HEK293 (cell line): ENCODE data around the gene PRTN3.

Experiments
- CTCF ChIA-PET: fragments of 350-600 bp; formaldehyde crosslinking; extraction: SDS; loops from one replicate; lab custom pipeline; 2021; ENCODE audit warnings: antibody characterized with exemption; lab: Yijun Ruan, JAX
- POLR2A ChIA-PET: fragments of 300-600 bp; formaldehyde crosslinking; extraction: SDS; loops from one replicate; lab custom pipeline; 2020; ENCODE audit warnings: antibody characterized with exemption, inconsistent platforms; lab: Yijun Ruan, JAX
- H3K27ac ChIP-seq: fragments of 200-500 bp; sonication (Bioruptor generic); 2 replicates; pipeline ENCODE4 v1.5.1; 2014; ENCODE audit warnings: low read depth, low read length, control low read depth, inconsistent platforms; ENCODE audit errors: extremely low read depth
- H3K36me3 ChIP-seq, 2 experiments: fragments of 200-500 bp in 1 of 2; sonication (Bioruptor generic) in 1 of 2; 1 replicate in 1 of 2; 2 replicates in 1 of 2; pipeline ENCODE4 v1.5.1; 2014 to 2017; ENCODE audit warnings: inconsistent platforms in 2 of 2, low read length in 2 of 2; ENCODE audit not compliant: control insufficient read depth in 2 of 2, insufficient read depth in 1 of 2
- H3K4me1 ChIP-seq: fragments of 200-500 bp; sonication (Bioruptor generic); 2 replicates; pipeline ENCODE4 v1.5.1; 2014; ENCODE audit warnings: mild to moderate bottlenecking, low read length, inconsistent platforms; ENCODE audit not compliant: control insufficient read depth, insufficient read depth
- H3K4me3 ChIP-seq: 2 replicates; pipeline ENCODE4 v1.5.1; 2011; ENCODE audit warnings: low read depth, mild to moderate bottlenecking, control low read depth, low read length, moderate library complexity
- H3K9me3 ChIP-seq: fragments of 200-500 bp; sonication (Bioruptor generic); 2 replicates; pipeline ENCODE4 v1.5.1; 2014; ENCODE audit warnings: low read depth, low read length, inconsistent platforms; ENCODE audit not compliant: control insufficient read depth, insufficient read depth
- HOXD13 ChIP-seq: sonication (generic); formaldehyde crosslinking; IDR thresholded peaks from 2 replicates; pipeline ENCODE4 v1.8.0; 2022; ENCODE audit warnings: missing genetic modification reagents, borderline replicate concordance
- MEIS1 ChIP-seq: sonication (generic); formaldehyde crosslinking; IDR thresholded peaks from 2 replicates; pipeline ENCODE4 v1.8.1; 2022; ENCODE audit warnings: missing genetic modification reagents, mild to moderate bottlenecking, borderline replicate concordance
- SALL2 ChIP-seq: fragments of 450-650 bp; formaldehyde crosslinking; IDR thresholded peaks from 2 replicates; pipeline ENCODE4 v1.5.0; 2017; ENCODE audit warnings: missing biosample characterization, mild to moderate bottlenecking, missing genetic modification characterization, borderline replicate concordance
- ZBTB1 ChIP-seq: fragments of 450-650 bp; formaldehyde crosslinking; IDR thresholded peaks from 2 replicates; pipeline ENCODE4 v1.5.1; 2016; ENCODE audit warnings: missing biosample characterization, missing genetic modification characterization
- ZBTB10 ChIP-seq: fragments of 450-650 bp; formaldehyde crosslinking; IDR thresholded peaks from 2 replicates; pipeline ENCODE4 v1.5.1; 2016; ENCODE audit warnings: missing biosample characterization, missing genetic modification characterization
- ZBTB21 ChIP-seq: fragments of 450-650 bp; formaldehyde crosslinking; IDR thresholded peaks from 2 replicates; pipeline ENCODE4 v1.5.1; 2017; ENCODE audit warnings: missing biosample characterization, missing genetic modification characterization
- ZBTB48 ChIP-seq: fragments of 450-650 bp; formaldehyde crosslinking; IDR thresholded peaks from 2 replicates; pipeline ENCODE4 v1.5.1; 2016; ENCODE audit warnings: missing biosample characterization, missing genetic modification characterization
- ZIC2 ChIP-seq: fragments of 450-650 bp; formaldehyde crosslinking; IDR thresholded peaks from 2 replicates; pipeline ENCODE4 v1.5.1; 2016; ENCODE audit warnings: missing biosample characterization, missing genetic modification characterization
- ZNF292 ChIP-seq: fragments of 450-650 bp; formaldehyde crosslinking; IDR thresholded peaks from 2 replicates; pipeline ENCODE4 v1.5.1; 2016; ENCODE audit warnings: low read depth, missing biosample characterization, missing genetic modification characterization, borderline replicate concordance
- ZNF391 ChIP-seq: fragments of 450-650 bp; formaldehyde crosslinking; IDR thresholded peaks from 2 replicates; pipeline ENCODE4 v1.5.1; 2016; ENCODE audit warnings: low read depth, missing biosample characterization, missing genetic modification characterization, borderline replicate concordance
- ZNF521 ChIP-seq: fragments of 450-650 bp; formaldehyde crosslinking; IDR thresholded peaks from 2 replicates; pipeline ENCODE4 v1.5.1; 2017; ENCODE audit warnings: missing biosample characterization, mild to moderate bottlenecking, missing genetic modification characterization
- ZNF548 ChIP-seq: fragments of 450-650 bp; formaldehyde crosslinking; IDR thresholded peaks from 2 replicates; pipeline ENCODE4 v1.5.1; 2016; ENCODE audit warnings: missing biosample characterization, missing genetic modification characterization
- ZNF580 ChIP-seq: fragments of 450-650 bp; formaldehyde crosslinking; IDR thresholded peaks from 2 replicates; pipeline ENCODE4 v1.5.1; 2016; ENCODE audit warnings: missing biosample characterization, missing genetic modification characterization
- ZNF658 ChIP-seq: fragments of 450-650 bp; formaldehyde crosslinking; IDR thresholded peaks from 2 replicates; pipeline ENCODE4; 2016; ENCODE audit warnings: missing biosample characterization, missing genetic modification characterization
- ZSCAN5A ChIP-seq: fragments of 450-650 bp; formaldehyde crosslinking; IDR thresholded peaks from 2 replicates; pipeline ENCODE4 v1.5.1; 2016; ENCODE audit warnings: missing biosample characterization, missing genetic modification characterization
- TF ChIP-seq, protein P1 (sequence below): fragments of 450-650 bp; formaldehyde crosslinking; IDR thresholded peaks from 2 replicates; pipeline ENCODE4 v1.5.1; 2016; ENCODE audit warnings: missing biosample characterization, missing genetic modification characterization
- TF ChIP-seq, protein P2 (sequence below): fragments of 450-650 bp; formaldehyde crosslinking; IDR thresholded peaks from 2 replicates; pipeline ENCODE4 v1.5.1; 2017; ENCODE audit warnings: missing biosample characterization, missing genetic modification characterization

PRTN3 gene

DNA sequence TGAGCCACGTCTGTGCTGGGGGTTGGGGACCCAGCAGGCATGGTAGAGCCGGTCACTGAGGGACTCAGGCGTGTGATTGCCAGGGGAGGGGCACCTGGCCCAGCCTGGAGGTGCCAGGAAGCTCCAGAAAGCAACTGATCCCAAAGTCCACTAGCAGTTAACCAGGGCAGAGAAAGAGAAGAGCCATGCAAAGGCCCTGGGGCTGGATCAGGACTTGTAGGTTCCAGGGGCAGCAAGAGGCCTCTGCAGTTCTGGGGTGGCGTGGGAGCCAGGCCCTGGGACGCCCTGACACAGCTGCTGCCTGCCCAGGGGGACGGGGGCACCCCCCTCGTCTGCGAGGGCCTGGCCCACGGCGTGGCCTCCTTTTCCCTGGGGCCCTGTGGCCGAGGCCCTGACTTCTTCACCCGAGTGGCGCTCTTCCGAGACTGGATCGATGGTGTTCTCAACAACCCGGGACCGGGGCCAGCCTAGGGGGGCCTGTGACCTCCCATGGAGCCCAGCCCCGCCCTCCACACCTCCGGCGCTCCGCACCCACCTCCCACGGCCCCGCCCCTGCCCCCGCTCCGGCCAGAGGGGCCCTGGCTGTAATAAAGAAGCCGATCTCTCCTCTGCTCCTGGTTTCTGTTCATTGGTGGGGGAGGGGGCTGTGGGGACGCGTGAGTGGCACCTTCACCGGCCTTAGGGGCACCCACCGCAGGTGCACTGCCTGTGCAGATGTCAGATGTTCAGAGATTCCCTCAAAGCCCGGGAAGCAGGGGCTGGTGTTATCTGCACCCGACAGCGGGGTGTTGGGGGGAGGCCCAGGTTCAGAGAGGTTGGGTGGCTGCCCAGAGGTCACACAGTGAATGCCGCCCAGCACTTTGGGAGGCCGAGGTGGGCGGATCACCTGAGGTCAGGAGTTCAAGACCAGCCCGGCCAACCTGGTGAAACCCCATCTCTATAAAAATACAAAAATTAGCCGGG lies 9.1 kb upstream of the PRTN3 start (continued):
- TF ChIP-seq ZNF580 (tag by site-specific recombination) (no peak), ZBTB10 (tag by site-specific recombination) (no peak), ZBTB1 (tag by site-specific recombination) (no peak)

- POLR2A ChIA-PET: no interaction called here
- H3K9me3 ChIP-seq: no peaks in the 10 kb centered on the region
- no peak for TF ChIP-seq ZBTB21 (tag by site-specific recombination)
- TF ChIP-seq ZSCAN5A (tag by site-specific recombination): no peak
- no peak for TF ChIP-seq SALL2 (tag by site-specific recombination)
- no peak for TF ChIP-seq ZBTB48
- TF ChIP-seq, protein P1, sequence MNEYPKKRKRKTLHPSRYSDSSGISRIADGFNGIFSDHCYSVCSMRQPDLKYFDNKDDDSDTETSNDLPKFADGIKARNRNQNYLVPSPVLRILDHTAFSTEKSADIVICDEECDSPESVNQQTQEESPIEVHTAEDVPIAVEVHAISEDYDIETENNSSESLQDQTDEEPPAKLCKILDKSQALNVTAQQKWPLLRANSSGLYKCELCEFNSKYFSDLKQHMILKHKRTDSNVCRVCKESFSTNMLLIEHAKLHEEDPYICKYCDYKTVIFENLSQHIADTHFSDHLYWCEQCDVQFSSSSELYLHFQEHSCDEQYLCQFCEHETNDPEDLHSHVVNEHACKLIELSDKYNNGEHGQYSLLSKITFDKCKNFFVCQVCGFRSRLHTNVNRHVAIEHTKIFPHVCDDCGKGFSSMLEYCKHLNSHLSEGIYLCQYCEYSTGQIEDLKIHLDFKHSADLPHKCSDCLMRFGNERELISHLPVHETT (tag by site-specific recombination): no peak
- TF ChIP-seq ZNF292 (tag by site-specific recombination): no peak
- TF ChIP-seq, all 188 proteins: peak for 0
- Histone ChIP-seq H3K36me3 (no peaks in the 10 kb centered on the region), H3K27ac (no peak overlapping the region), H3K4me3 (no peak overlapping the region), H3K4me1 (no peaks in the 10 kb centered on the region)
- CTCF ChIA-PET: no interaction called here
Measured at GRCh38 chr19:834216-834615, 6.6 kb upstream of the PRTN3 start.

DNA sequence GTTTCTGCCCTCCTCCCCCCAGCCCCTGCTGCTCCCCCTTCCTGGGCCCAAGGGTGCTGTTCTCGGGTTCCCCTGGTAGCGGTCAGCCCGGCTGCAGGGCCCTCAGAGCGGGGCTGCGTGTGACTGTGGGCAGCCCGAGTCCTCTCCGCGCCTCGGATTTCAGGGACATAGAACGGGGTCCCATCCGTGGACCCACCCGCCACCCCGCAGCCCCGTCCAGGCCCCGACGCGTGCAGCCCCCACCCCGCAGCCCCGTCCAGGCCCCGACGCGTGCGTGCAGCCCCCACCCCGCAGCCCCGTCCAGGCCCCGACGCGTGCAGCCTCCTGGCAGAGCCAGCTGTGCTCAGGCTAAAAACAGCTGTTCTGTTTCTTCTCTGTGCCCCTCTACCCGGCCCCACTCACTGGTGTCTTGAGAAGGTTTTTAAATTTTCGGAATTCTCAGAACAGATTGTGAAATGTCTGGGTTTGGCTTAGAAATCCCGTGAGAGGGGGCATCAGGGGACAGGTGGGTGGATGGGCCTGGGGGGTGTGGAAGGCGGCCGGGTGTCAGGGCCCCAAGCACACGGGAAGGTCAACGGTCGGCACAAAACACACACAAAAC lies 5.5 kb upstream of the PRTN3 start:
- CTCF ChIA-PET: no interaction called here
- POLR2A ChIA-PET: no interaction called here
- H3K4me3 ChIP-seq: no peak overlapping the region
- H3K4me1 ChIP-seq: no peaks in the 10 kb centered on the region
- H3K36me3 ChIP-seq: no peaks in the 10 kb centered on the region
- no peaks in the 10 kb centered on the region for H3K9me3 ChIP-seq
- H3K27ac ChIP-seq: no peak overlapping the region
- TF ChIP-seq ZNF548 (tag by site-specific recombination) (no peak), MEIS1 (no peak), ZNF391 (tag by site-specific recombination) (no peak), ZNF521 (tag by site-specific recombination) (no peak), ZSCAN5A (tag by site-specific recombination) (no peak), ZIC2 (tag by site-specific recombination) (no peak), HOXD13 (CRISPR knock-in tag) (no peak), ZNF658 (no peak)
- TF ChIP-seq, protein P2, sequence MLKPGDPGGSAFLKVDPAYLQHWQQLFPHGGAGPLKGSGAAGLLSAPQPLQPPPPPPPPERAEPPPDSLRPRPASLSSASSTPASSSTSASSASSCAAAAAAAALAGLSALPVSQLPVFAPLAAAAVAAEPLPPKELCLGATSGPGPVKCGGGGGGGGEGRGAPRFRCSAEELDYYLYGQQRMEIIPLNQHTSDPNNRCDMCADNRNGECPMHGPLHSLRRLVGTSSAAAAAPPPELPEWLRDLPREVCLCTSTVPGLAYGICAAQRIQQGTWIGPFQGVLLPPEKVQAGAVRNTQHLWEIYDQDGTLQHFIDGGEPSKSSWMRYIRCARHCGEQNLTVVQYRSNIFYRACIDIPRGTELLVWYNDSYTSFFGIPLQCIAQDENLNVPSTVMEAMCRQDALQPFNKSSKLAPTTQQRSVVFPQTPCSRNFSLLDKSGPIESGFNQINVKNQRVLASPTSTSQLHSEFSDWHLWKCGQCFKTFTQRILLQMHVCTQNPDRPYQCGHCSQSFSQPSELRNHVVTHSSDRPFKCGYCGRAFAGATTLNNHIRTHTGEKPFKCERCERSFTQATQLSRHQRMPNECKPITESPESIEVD (tag by site-specific recombination): no peak
